CD14-positive monocyte (primary cell): ENCODE results near the gene PRMT2. TPM values are rescaled to one million over a fixed set of nuclear protein-coding genes. Genes with fewer than 3 reads are reported as not detected.

Experiments
- DNase-seq, 3 donors: peaks; one replicate each; pipeline ENCODE4 v3.0.0-alpha.2; 2011 to 2022
- H2AFZ ChIP-seq: 2 replicates; pipeline ENCODE4 v1.6.0; 2012; ENCODE audit warnings: mild to moderate bottlenecking, low read depth, low read length, inconsistent platforms; ENCODE audit not compliant: insufficient read depth, poor library complexity, severe bottlenecking
- H3K27ac ChIP-seq, 2 donors: 1 replicate in 1 of 2; 2 replicates in 1 of 2; pipeline ENCODE4 v1.5.1; 2012 to 2013; ENCODE audit warnings: low read length in 2 of 2, control low read depth in 1 of 2, inconsistent platforms in 1 of 2, low read depth in 1 of 2, mild to moderate bottlenecking in 1 of 2
- H3K27me3 ChIP-seq, 2 donors: one replicate each; pipeline versions ENCODE4 v1.6.0 to v1.6.1; 2011 to 2013; ENCODE audit warnings: low read length in 2 of 2; ENCODE audit not compliant: control insufficient read depth in 2 of 2, insufficient read depth in 2 of 2
- H3K36me3 ChIP-seq, 2 donors: replicated peaks in 1 of 2; 1 replicate in 1 of 2; 2 replicates in 1 of 2; pipeline versions ENCODE4 v1.5.1 to v1.6.1; 2012 to 2013; ENCODE audit warnings: low read length in 2 of 2, control low read depth in 1 of 2, inconsistent platforms in 1 of 2, mild to moderate bottlenecking in 1 of 2; ENCODE audit not compliant: insufficient read depth in 2 of 2, control insufficient read depth in 1 of 2
- H3K4me1 ChIP-seq, 2 donors: 1 replicate in 1 of 2; 2 replicates in 1 of 2; pipeline versions ENCODE4 v1.5.1 to v1.6.1; 2012 to 2013; ENCODE audit warnings: low read length in 2 of 2, control low read depth in 1 of 2, inconsistent platforms in 1 of 2, mild to moderate bottlenecking in 1 of 2, moderate library complexity in 1 of 2; ENCODE audit not compliant: insufficient read depth in 2 of 2, control insufficient read depth in 1 of 2
- H3K4me2 ChIP-seq: replicated peaks from 2 replicates; pipeline ENCODE3; 2012; ENCODE audit warnings: low read length, moderate library complexity, mild to moderate bottlenecking; ENCODE audit not compliant: poor library complexity, severe bottlenecking; ENCODE audit errors: extremely low read depth
- H3K4me3 ChIP-seq, 3 experiments: fragments of 200-600 bp in 1 of 3; sonication (generic) in 1 of 3; replicated peaks in 1 of 3; 1 replicate in 2 of 3; 2 replicates in 1 of 3; pipeline ENCODE4 v1.5.1; 2011 to 2013; ENCODE audit warnings: low read length in 3 of 3, mild to moderate bottlenecking in 3 of 3, control low read depth in 2 of 3, low read depth in 2 of 3, inconsistent platforms in 1 of 3, moderate library complexity in 1 of 3
- H3K79me2 ChIP-seq: 2 replicates; pipeline ENCODE4 v1.6.0; 2012; ENCODE audit warnings: mild to moderate bottlenecking, control low read depth, inconsistent platforms, low read length, moderate library complexity; ENCODE audit not compliant: insufficient read depth
- H3K9ac ChIP-seq: 2 replicates; pipeline ENCODE4 v1.6.0; 2017; ENCODE audit warnings: low read length, mild to moderate bottlenecking; ENCODE audit not compliant: insufficient read depth, poor library complexity, severe bottlenecking
- H3K9me3 ChIP-seq, 2 donors: replicated peaks in 1 of 2; 1 replicate in 1 of 2; 2 replicates in 1 of 2; pipeline versions ENCODE4 v1.5.1 to v1.6.1; 2012 to 2013; ENCODE audit warnings: low read length in 2 of 2, control low read depth in 1 of 2; ENCODE audit not compliant: control insufficient read depth in 1 of 2, insufficient read depth in 1 of 2
- H4K20me1 ChIP-seq: 2 replicates; pipeline ENCODE4 v1.6.0; 2012; ENCODE audit warnings: mild to moderate bottlenecking, low read length, control low read depth, moderate library complexity; ENCODE audit not compliant: insufficient read depth
- H3K27ac Mint-ChIP-seq, 7 donors: one replicate each; pipeline ENCODE4 v1.8.0; 2020; ENCODE audit warnings: mild to moderate bottlenecking in 7 of 7, mixed read lengths in 7 of 7, moderate library complexity in 6 of 7, inconsistent platforms in 2 of 7
- H3K27me3 Mint-ChIP-seq, 3 donors: one replicate each; pipeline ENCODE4 v1.8.0; 2021 to 2022; ENCODE audit warnings: low read depth in 3 of 3, mild to moderate bottlenecking in 3 of 3, mixed read lengths in 3 of 3, moderate library complexity in 3 of 3, inconsistent platforms in 1 of 3
- H3K36me3 Mint-ChIP-seq, 2 donors: one replicate each; pipeline ENCODE4 v1.8.0; 2020; ENCODE audit warnings: mixed read lengths in 2 of 2, inconsistent platforms in 1 of 2, mild to moderate bottlenecking in 1 of 2
- H3K4me1 Mint-ChIP-seq: one replicate; pipeline ENCODE4 v1.8.0; 2020; ENCODE audit warnings: mild to moderate bottlenecking, mixed read lengths
- H3K4me3 Mint-ChIP-seq, 2 donors: one replicate each; pipeline ENCODE4 v1.8.0; 2020; ENCODE audit warnings: mild to moderate bottlenecking in 2 of 2, mixed read lengths in 2 of 2, moderate library complexity in 1 of 2
- H3K9me3 Mint-ChIP-seq, 7 donors: one replicate each; pipeline ENCODE4 v1.8.0; 2020 to 2022; ENCODE audit warnings: mixed read lengths in 7 of 7, mild to moderate bottlenecking in 6 of 7, moderate library complexity in 6 of 7, inconsistent platforms in 2 of 7
- WGBS: methylation state at CpG from one replicate; pipeline ENCODE4 v1.1.5; 2013; ENCODE audit warnings: missing lambda C conversion rate; ENCODE audit not compliant: insufficient coverage; 5-methylcytosine and 5-hydroxymethylcytosine counted together
- intact Hi-C, 2 donors: fragments of 100-400 bp; cut with micrococcal nuclease; formaldehyde crosslinking; loops; one replicate each; pipeline versions ENCODE4 v1.15.0 to v1.15.1; 2023
- polyA plus RNA-seq, 3 donors: library from polyadenylated mRNA; depleted of rRNA in 1 of 3; unstranded in 2 of 3; stranded (reverse) in 1 of 3; fragments of 300-500 nt in 2 of 3; fragments of >200 nt in 1 of 3; fragmentation: Illumina TruSeq in 2 of 3; gene quantifications; 1 replicate in 2 of 3; 2 replicates in 1 of 3; pipeline ENCODE4 v1.2.3, GENCODE V29; 2012 to 2021
- TF ChIP-seq, protein P1 (sequence below): fragments of 200-600 bp; IDR thresholded peaks from one replicate; pipeline ENCODE4 v1.8.0; 2022; ENCODE audit warnings: antibody characterized with exemption, mild to moderate bottlenecking

Gene PRMT2
- polyA plus RNA-seq, 3 donors = 71.5 to 106 (median 77.2) TPM

GRCh38 chr21:46639489-46640386 lies 4.3 kb downstream of the PRMT2 start:
- H3K79me2 ChIP-seq = peaks cover 59% of the 10 kb centered on the region
- H3K9me3 ChIP-seq = no peaks in the 10 kb centered on the region
- WGBS = no CpG with 5 or more reads among the region's 8 CpGs
- TF ChIP-seq, protein P1, sequence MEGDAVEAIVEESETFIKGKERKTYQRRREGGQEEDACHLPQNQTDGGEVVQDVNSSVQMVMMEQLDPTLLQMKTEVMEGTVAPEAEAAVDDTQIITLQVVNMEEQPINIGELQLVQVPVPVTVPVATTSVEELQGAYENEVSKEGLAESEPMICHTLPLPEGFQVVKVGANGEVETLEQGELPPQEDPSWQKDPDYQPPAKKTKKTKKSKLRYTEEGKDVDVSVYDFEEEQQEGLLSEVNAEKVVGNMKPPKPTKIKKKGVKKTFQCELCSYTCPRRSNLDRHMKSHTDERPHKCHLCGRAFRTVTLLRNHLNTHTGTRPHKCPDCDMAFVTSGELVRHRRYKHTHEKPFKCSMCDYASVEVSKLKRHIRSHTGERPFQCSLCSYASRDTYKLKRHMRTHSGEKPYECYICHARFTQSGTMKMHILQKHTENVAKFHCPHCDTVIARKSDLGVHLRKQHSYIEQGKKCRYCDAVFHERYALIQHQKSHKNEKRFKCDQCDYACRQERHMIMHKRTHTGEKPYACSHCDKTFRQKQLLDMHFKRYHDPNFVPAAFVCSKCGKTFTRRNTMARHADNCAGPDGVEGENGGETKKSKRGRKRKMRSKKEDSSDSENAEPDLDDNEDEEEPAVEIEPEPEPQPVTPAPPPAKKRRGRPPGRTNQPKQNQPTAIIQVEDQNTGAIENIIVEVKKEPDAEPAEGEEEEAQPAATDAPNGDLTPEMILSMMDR = peak; percentile 55
- no peak overlapping the region for H3K27ac ChIP-seq
- peak in 1 of 3 donors; percentile 16 for DNase-seq
- H3K4me1 ChIP-seq = peaks cover 22 to 41% of the 10 kb centered on the region in 2 donors
- Mint-ChIP-seq H3K27ac (peak overlapping the region in 2 of 7 donors; percentile 51 to 68), H3K4me1 (peaks cover 38% of the 10 kb centered on the region), H3K27me3 (peaks cover 0 to 1% (median 0%) of the 10 kb centered on the region in 3 donors), H3K9me3 (peaks cover 0 to 2% (median 0%) of the 10 kb centered on the region in 7 donors), H3K36me3 (peaks cover 47 to 51% of the 10 kb centered on the region in 2 donors), H3K4me3 (no peak overlapping the region)
- H3K27me3 ChIP-seq = no peaks in the 10 kb centered on the region
- H3K4me3 ChIP-seq = no peak overlapping the region
- peaks cover 34 to 51% of the 10 kb centered on the region in 2 donors for H3K36me3 ChIP-seq
- H4K20me1 ChIP-seq = peaks cover 69% of the 10 kb centered on the region
- peak overlapping the region; percentile 2 for H3K4me2 ChIP-seq
- H3K9ac ChIP-seq = no peak overlapping the region
- no peak overlapping the region for H2AFZ ChIP-seq
- intact Hi-C loops = no loop called here

GRCh38 chr21:46641656-46642055 lies 6.2 kb downstream of the PRMT2 start:
- Histone ChIP-seq H2AFZ (no peak overlapping the region), H3K4me1 (peaks cover 14 to 29% of the 10 kb centered on the region in 2 donors), H3K27ac (no peak overlapping the region), H3K27me3 (no peaks in the 10 kb centered on the region), H3K36me3 (peaks cover 52 to 70% of the 10 kb centered on the region in 2 donors), H3K79me2 (peaks cover 47% of the 10 kb centered on the region), H3K9me3 (no peaks in the 10 kb centered on the region), H4K20me1 (peaks cover 79% of the 10 kb centered on the region), H3K4me2 (no peak overlapping the region), H3K4me3 (no peak overlapping the region), H3K9ac (no peak overlapping the region)
- no peak for DNase-seq
- WGBS = 97% methylated on average over 5 of the region's 8 CpGs
- TF ChIP-seq, protein P1 = no peak
- H3K4me3 Mint-ChIP-seq = no peak overlapping the region
- peaks cover 63 to 70% of the 10 kb centered on the region in 2 donors for H3K36me3 Mint-ChIP-seq
- H3K9me3 Mint-ChIP-seq = peaks cover 0 to 2% (median 0%) of the 10 kb centered on the region in 7 donors
- intact Hi-C loops = no loop called here
- peaks cover 0 to 1% (median 0%) of the 10 kb centered on the region in 3 donors for H3K27me3 Mint-ChIP-seq
- H3K27ac Mint-ChIP-seq = peak overlapping the region in 2 of 7 donors; percentile 7 to 73
- peaks cover 29% of the 10 kb centered on the region for H3K4me1 Mint-ChIP-seq
